GM23338 (cell line): Measurements from ENCODE around the gene NR1D1. TPM values are rescaled to one million over a fixed set of nuclear protein-coding genes. Genes with fewer than 3 reads are reported as not detected.
A peak's percentile ranks its signal among the peaks of the same experiment; 100 is the strongest.

ENCODE experiments used
- ATAC-seq: fragments of 200-7000 bp; cut with Tn5 transposase; 3 replicates; pipeline ENCODE4 v1.9.1; 2020
- DNase-seq: peaks from one replicate; pipeline ENCODE4 v3.0.0-alpha.2; 2015; ENCODE audit warnings: low spot score
- H2AFZ ChIP-seq: fragments of 200-600 bp; sonication (generic); 2 replicates; pipeline ENCODE4 v1.8.0; 2016; ENCODE audit warnings: antibody characterized with exemption, mild to moderate bottlenecking, moderate library complexity
- H3F3A ChIP-seq: fragments of 200-600 bp; sonication (generic); replicated peaks from 2 replicates; pipeline ENCODE4 v1.8.0; 2017; ENCODE audit warnings: antibody characterized with exemption, mixed run types, low read depth
- H3K27ac ChIP-seq: fragments of 200-600 bp; sonication (generic); 2 replicates; pipeline ENCODE4 v1.6.1; 2016; ENCODE audit warnings: low read depth
- H3K27me3 ChIP-seq: fragments of 200-600 bp; sonication (generic); 2 replicates; pipeline ENCODE4 v1.8.0; 2016; ENCODE audit warnings: mild to moderate bottlenecking, mixed run types, moderate library complexity; ENCODE audit not compliant: insufficient read depth
- H3K36me3 ChIP-seq: fragments of 200-600 bp; sonication (generic); 2 replicates; pipeline ENCODE4 v1.8.0; 2016; ENCODE audit warnings: mild to moderate bottlenecking; ENCODE audit not compliant: insufficient read depth
- H3K4me1 ChIP-seq: fragments of 200-600 bp; sonication (generic); 2 replicates; pipeline ENCODE4 v1.8.0; 2016; ENCODE audit warnings: mild to moderate bottlenecking, moderate library complexity; ENCODE audit not compliant: insufficient read depth
- H3K4me2 ChIP-seq: fragments of 200-600 bp; sonication (generic); 2 replicates; pipeline ENCODE4 v1.7.1; 2017; ENCODE audit warnings: mixed run types
- H3K4me3 ChIP-seq: fragments of 200-600 bp; sonication (generic); 2 replicates; pipeline ENCODE4 v1.6.1; 2016; ENCODE audit warnings: mixed run types
- H3K79me2 ChIP-seq: fragments of 200-600 bp; sonication (generic); replicated peaks from 2 replicates; pipeline ENCODE4 v1.8.0; 2017; ENCODE audit warnings: mild to moderate bottlenecking; ENCODE audit not compliant: insufficient read depth
- H3K9me2 ChIP-seq: fragments of 200-600 bp; sonication (generic); 2 replicates; pipeline ENCODE4 v1.8.0; 2017; ENCODE audit not compliant: insufficient read depth
- H4K20me1 ChIP-seq: fragments of 200-600 bp; sonication (generic); replicated peaks from 2 replicates; pipeline ENCODE4 v1.8.0; 2017; ENCODE audit warnings: mild to moderate bottlenecking; ENCODE audit not compliant: insufficient read depth
- H3K27ac Mint-ChIP-seq: 2 replicates; pipeline ENCODE4 v1.8.0; 2020; ENCODE audit warnings: inconsistent platforms, mild to moderate bottlenecking, moderate library complexity, mixed read lengths
- H3K27me3 Mint-ChIP-seq: 3 replicates; pipeline ENCODE4 v1.8.0; 2022; ENCODE audit warnings: low read depth, mild to moderate bottlenecking, moderate library complexity, mixed read lengths, inconsistent platforms; ENCODE audit not compliant: insufficient read depth, poor library complexity
- H3K36me3 Mint-ChIP-seq: 3 replicates; pipeline ENCODE4 v1.8.0; 2021; ENCODE audit warnings: low read depth, mild to moderate bottlenecking, inconsistent platforms, moderate library complexity, mixed read lengths
- H3K4me1 Mint-ChIP-seq: 3 replicates; pipeline ENCODE4 v1.8.0; 2020; ENCODE audit warnings: mild to moderate bottlenecking, inconsistent platforms, mixed read lengths
- H3K4me3 Mint-ChIP-seq: 3 replicates; pipeline ENCODE4 v1.8.0; 2021; ENCODE audit warnings: moderate library complexity, mild to moderate bottlenecking, inconsistent platforms, mixed read lengths
- H3K9me3 Mint-ChIP-seq: 3 replicates; pipeline ENCODE4 v1.8.0; 2020; ENCODE audit warnings: moderate library complexity, mild to moderate bottlenecking, inconsistent platforms, mixed read lengths
- CREB1 ChIP-seq: fragments of 250-450 bp; sonication (Bioruptor Pico); IDR thresholded peaks from 2 replicates; pipeline ENCODE4 v1.5.0; 2020; ENCODE audit warnings: low read depth, mild to moderate bottlenecking, moderate library complexity
- EZH2phosphoT487 ChIP-seq: fragments of 200-600 bp; sonication (generic); IDR thresholded peaks from one replicate; pipeline ENCODE4 v1.8.1; 2018; ENCODE audit warnings: antibody characterized with exemption; ENCODE audit not compliant: unreplicated experiment
- POLR2AphosphoS5 ChIP-seq: IDR thresholded peaks from 2 replicates; pipeline ENCODE4 v1.6.1; 2016; ENCODE audit warnings: antibody characterized with exemption, low read depth
- ZNF114 ChIP-seq: fragments of 250-450 bp; sonication (Bioruptor Pico); IDR thresholded peaks from 2 replicates; pipeline ENCODE4 v1.5.0; 2020; ENCODE audit warnings: mild to moderate bottlenecking, moderate library complexity
- polyA plus RNA-seq: library from polyadenylated mRNA; unstranded; fragments of >200 nt; fragmentation: Nextera tagmentation; extraction: Ambion mirVana; gene quantifications from 2 replicates; pipeline ENCODE4 v1.2.1, GENCODE V29; 2016
- total RNA-seq: library from RNA; depleted of rRNA; stranded (reverse); fragments of >200 nt; shearing (Covaris generic); gene quantifications from 2 replicates; pipeline ENCODE4 v1.2.3, GENCODE V29; 2014

The NR1D1 gene
- total and polyA plus RNA-seq, 2 experiments from 2014 or later: 3.3 to 4.2 TPM

GRCh38 chr17:40122999-40123810 is 22.8 kb upstream of the NR1D1 start:
- Histone ChIP-seq H3K9me2 (no peaks in the 10 kb centered on the region), H3K27me3 (no peaks in the 10 kb centered on the region), H3K79me2 (peaks cover 78% of the 10 kb centered on the region), H3F3A (peaks cover 28% of the 10 kb centered on the region), H3K4me1 (peaks cover 22% of the 10 kb centered on the region), H3K4me3 (peak overlapping the region; percentile 98), H3K4me2 (peak overlapping the region; percentile 97), H3K36me3 (peaks cover 21% of the 10 kb centered on the region), H2AFZ (peak overlapping the region; percentile 28; the same call in 1 of the 2 replicates), H3K27ac (peak overlapping the region; percentile 96), H4K20me1 (peaks cover 29% of the 10 kb centered on the region)
- peak; percentile 86 for DNase-seq
- H3K27ac Mint-ChIP-seq: peak overlapping the region; percentile 87
- H3K9me3 Mint-ChIP-seq: no peaks in the 10 kb centered on the region; the same call in 2 of the 3 replicates
- peak overlapping the region; percentile 91 for H3K4me3 Mint-ChIP-seq
- TF ChIP-seq POLR2AphosphoS5 (peak; percentile 81), CREB1 (no peak)
- peak; percentile 64 for ATAC-seq
- peaks cover 17% of the 10 kb centered on the region for H3K4me1 Mint-ChIP-seq
- H3K27me3 Mint-ChIP-seq: peaks cover 8% of the 10 kb centered on the region
- H3K36me3 Mint-ChIP-seq: peaks cover 55% of the 10 kb centered on the region

GRCh38 chr17:40122136-40122998 is 22.0 kb upstream of the NR1D1 start:
- H3K4me1 Mint-ChIP-seq: peaks cover 20% of the 10 kb centered on the region
- Histone ChIP-seq H3K36me3 (peaks cover 15% of the 10 kb centered on the region), H3K27me3 (no peaks in the 10 kb centered on the region), H3K27ac (peak overlapping the region; percentile 97), H3K4me1 (peaks cover 22% of the 10 kb centered on the region), H3F3A (peaks cover 29% of the 10 kb centered on the region), H3K4me2 (peak overlapping the region; percentile 97), H3K4me3 (peak overlapping the region; percentile 98), H4K20me1 (peaks cover 29% of the 10 kb centered on the region), H2AFZ (no peak overlapping the region), H3K79me2 (peaks cover 70% of the 10 kb centered on the region), H3K9me2 (no peaks in the 10 kb centered on the region)
- DNase-seq (peak; percentile 68), ATAC-seq (peak; percentile 39)
- peaks cover 8% of the 10 kb centered on the region for H3K27me3 Mint-ChIP-seq
- H3K36me3 Mint-ChIP-seq: peaks cover 50% of the 10 kb centered on the region
- no peak for TF ChIP-seq CREB1
- peak; percentile 30; the same call in 1 of the 2 replicates for TF ChIP-seq POLR2AphosphoS5
- TF ChIP-seq ZNF114 (CRISPR knock-in tag): no peak
- H3K9me3 Mint-ChIP-seq: no peaks in the 10 kb centered on the region; the same call in 2 of the 3 replicates
- H3K4me3 Mint-ChIP-seq: peak overlapping the region; percentile 92; the same call in 2 of the 3 replicates
- H3K27ac Mint-ChIP-seq: no peak overlapping the region

- H3K27ac Mint-ChIP-seq: peak within 1 kb of the TSS; percentile 90
- H3K36me3 ChIP-seq: peaks cover 6% of the 10 kb centered on the region
- H3F3A ChIP-seq: peaks cover 25% of the 10 kb centered on the region
- H3K27ac ChIP-seq: peak within 1 kb of the TSS; percentile 97
- no peaks in the 10 kb centered on the region for H3K9me2 ChIP-seq
- ATAC-seq (peak; percentile 48), DNase-seq (peak; percentile 84)
- no peaks in the 10 kb centered on the region for H3K27me3 ChIP-seq
- H3K27me3 Mint-ChIP-seq: peaks cover 8% of the 10 kb centered on the region
- H3K4me2 ChIP-seq: peak within 1 kb of the TSS; percentile 97
- H4K20me1 ChIP-seq: peaks cover 24% of the 10 kb centered on the region; the same call in 1 of the 2 replicates
- H3K4me1 ChIP-seq: peaks cover 22% of the 10 kb centered on the region
- H3K4me3 ChIP-seq: peak within 1 kb of the TSS; percentile 98
- peaks cover 21% of the 10 kb centered on the region for H3K4me1 Mint-ChIP-seq
- peaks cover 40% of the 10 kb centered on the region for H3K36me3 Mint-ChIP-seq
- H2AFZ ChIP-seq: peak within 1 kb of the TSS; percentile 35
- peak within 1 kb of the TSS; percentile 92 for H3K4me3 Mint-ChIP-seq
- H3K9me3 Mint-ChIP-seq: no peaks in the 10 kb centered on the region; the same call in 2 of the 3 replicates
- H3K79me2 ChIP-seq: peaks cover 61% of the 10 kb centered on the region
- peak; percentile 59 for TF ChIP-seq POLR2AphosphoS5
- no peak for TF ChIP-seq EZH2phosphoT487
These were observed 21.1 kb upstream of the NR1D1 start, which contains the start of gene MSL1 for GRCh38 chr17:40121181-40122135. MSL1 (plus strand) TSS chr17:40121971; CDS start chr17:40122613, 642 bp downstream.
